GM23248 (cell line): ENCODE data around the gene SCN4A. TPM values are rescaled to one million over a fixed set of nuclear protein-coding genes. Genes with fewer than 3 reads are reported as not detected.

Source experiments
- DNase-seq: peaks from one replicate; pipeline ENCODE4 v3.0.0-alpha.2; 2015
- H2AFZ ChIP-seq: fragments of 200-600 bp; sonication (generic); 2 replicates; pipeline ENCODE4 v1.6.1; 2016; ENCODE audit warnings: antibody characterized with exemption
- H3F3A ChIP-seq: fragments of 200-600 bp; sonication (generic); 2 replicates; pipeline ENCODE4 v1.6.1; 2016; ENCODE audit warnings: mild to moderate bottlenecking, antibody characterized with exemption, mixed run types; ENCODE audit not compliant: insufficient read depth
- H3K27ac ChIP-seq: fragments of 200-600 bp; sonication (generic); 2 replicates; pipeline ENCODE4 v1.5.1; 2016; ENCODE audit warnings: mild to moderate bottlenecking
- H3K27me3 ChIP-seq: fragments of 200-600 bp; sonication (generic); replicated peaks from 2 replicates; pipeline ENCODE4 v1.6.1; 2016; ENCODE audit warnings: mild to moderate bottlenecking; ENCODE audit not compliant: insufficient read depth
- H3K36me3 ChIP-seq: fragments of 200-600 bp; sonication (generic); 2 replicates; pipeline ENCODE4 v1.6.1; 2016; ENCODE audit warnings: low read depth, mild to moderate bottlenecking
- H3K4me1 ChIP-seq: fragments of 200-600 bp; sonication (generic); 2 replicates; pipeline ENCODE4 v1.6.1; 2016; ENCODE audit warnings: mild to moderate bottlenecking; ENCODE audit not compliant: insufficient read depth
- H3K4me2 ChIP-seq: fragments of 200-600 bp; sonication (generic); one replicate; pipeline ENCODE4 v1.6.1; 2016; ENCODE audit warnings: mild to moderate bottlenecking; ENCODE audit not compliant: unreplicated experiment
- H3K4me3 ChIP-seq: fragments of 200-600 bp; sonication (generic); 2 replicates; pipeline ENCODE4 v1.5.1; 2016; ENCODE audit warnings: mild to moderate bottlenecking
- H3K79me2 ChIP-seq: fragments of 200-600 bp; sonication (generic); 2 replicates; pipeline ENCODE4 v1.6.1; 2016; ENCODE audit warnings: mild to moderate bottlenecking; ENCODE audit not compliant: insufficient read depth
- H3K9ac ChIP-seq: fragments of 200-600 bp; sonication (generic); 2 replicates; pipeline ENCODE4 v1.6.1; 2016; ENCODE audit warnings: mild to moderate bottlenecking
- H3K9me2 ChIP-seq: fragments of 200-600 bp; sonication (generic); 2 replicates; pipeline ENCODE4 v1.6.1; 2016; ENCODE audit warnings: mixed run types, mild to moderate bottlenecking, moderate library complexity; ENCODE audit not compliant: insufficient read depth
- H3K9me3 ChIP-seq: fragments of 200-600 bp; sonication (generic); one replicate; pipeline ENCODE4 v1.6.1; 2017; ENCODE audit warnings: low read depth
- H4K20me1 ChIP-seq: fragments of 200-600 bp; sonication (generic); 2 replicates; pipeline ENCODE4 v1.6.0; 2016; ENCODE audit not compliant: insufficient read depth
- EZH2 ChIP-seq: fragments of 200-600 bp; sonication (generic); IDR thresholded peaks from 2 replicates; pipeline ENCODE4 v1.6.1; 2018; ENCODE audit warnings: antibody characterized with exemption, mild to moderate bottlenecking; ENCODE audit not compliant: insufficient read depth, poor library complexity, severe bottlenecking
- EZH2phosphoT487 ChIP-seq: fragments of 200-600 bp; sonication (generic); IDR thresholded peaks from 2 replicates; pipeline ENCODE4 v1.6.1; 2018; ENCODE audit warnings: antibody characterized with exemption, moderate library complexity, mild to moderate bottlenecking, low read depth; ENCODE audit not compliant: insufficient read depth
- WGBS, 2 experiments: methylation state at CpG; one replicate each; pipeline ENCODE4 v1.1.6; 2015 to 2017; ENCODE audit warnings: low lambda C conversion rate in 2 of 2, low coverage in 1 of 2; ENCODE audit errors: missing lambda C conversion rate in 2 of 2; 5-methylcytosine and 5-hydroxymethylcytosine counted together
- in situ Hi-C: fragments of 300-500 bp; cut with MboI; formaldehyde crosslinking; loops from 2 replicates; pipeline ENCODE4 v1.15.0; 2020
- polyA plus RNA-seq: library from polyadenylated mRNA; unstranded; fragments of >200 nt; fragmentation: Nextera tagmentation; extraction: Ambion mirVana; gene quantifications from 2 replicates; pipeline ENCODE4 v1.2.1, GENCODE V29; 2016
- total RNA-seq: library from RNA; depleted of rRNA; stranded (reverse); fragments of >200 nt; shearing (Covaris generic); gene quantifications from 2 replicates; pipeline ENCODE4 v1.2.3, GENCODE V29; 2014

SCN4A gene
- total and polyA plus RNA-seq, 2 experiments from 2014 or later, result not detected

DNA sequence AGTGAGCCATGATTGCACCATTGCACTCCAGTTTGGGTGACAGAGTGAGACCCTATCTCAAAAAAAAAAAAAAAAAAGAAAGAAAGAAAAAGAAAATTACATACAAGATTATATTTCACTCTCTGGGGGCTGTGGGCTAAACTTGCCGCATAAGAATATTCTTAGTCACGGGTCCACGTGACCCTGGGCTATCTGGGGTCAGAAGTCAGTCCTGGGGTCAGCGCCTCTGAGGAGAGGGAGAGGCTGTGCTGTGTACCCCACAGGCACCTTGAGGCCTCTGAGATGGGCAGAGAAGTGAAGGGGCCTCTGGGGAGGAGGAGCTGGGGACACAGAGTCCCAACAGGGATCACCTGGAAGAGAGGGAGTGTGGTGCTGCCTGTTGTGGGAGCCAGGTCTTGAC lies 34.8 kb downstream of the SCN4A start:
- Histone ChIP-seq H3K4me3 (no peak overlapping the region), H3K36me3 (no peaks in the 10 kb centered on the region), H3K27me3 (peaks cover 14% of the 10 kb centered on the region), H4K20me1 (no peaks in the 10 kb centered on the region), H3K4me2 (no peak overlapping the region), H3F3A (no peaks in the 10 kb centered on the region), H3K9me3 (no peaks in the 10 kb centered on the region), H2AFZ (no peak overlapping the region), H3K27ac (no peak overlapping the region), H3K9ac (no peak overlapping the region), H3K9me2 (no peaks in the 10 kb centered on the region), H3K79me2 (no peaks in the 10 kb centered on the region), H3K4me1 (no peaks in the 10 kb centered on the region)
- 87 to 88% methylated on average over 4 of the region's 4 CpGs for WGBS, 2 experiments
- in situ Hi-C loops, result no loop called here
- DNase-seq, result no peak
- TF ChIP-seq EZH2phosphoT487 (no peak), EZH2 (no peak)

DNA sequence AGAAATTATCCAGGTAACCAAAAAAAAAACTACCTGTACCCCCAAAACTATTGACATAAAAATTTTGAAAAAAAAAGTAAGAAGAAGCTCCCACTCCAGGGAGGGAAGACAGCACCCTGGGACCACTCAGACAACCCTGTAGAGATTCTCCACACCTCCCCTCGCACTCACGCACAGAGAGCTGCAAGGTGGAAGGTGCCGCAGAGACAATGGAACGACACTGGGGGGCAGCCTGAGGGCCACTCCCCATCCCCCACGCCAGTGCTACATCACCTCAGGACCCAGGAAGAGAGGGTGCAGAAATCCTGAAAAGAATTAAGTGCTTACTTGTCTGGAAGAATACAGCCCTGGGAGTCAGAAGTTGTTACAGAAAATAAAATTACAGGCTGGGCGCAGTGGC lies 35.4 kb downstream of the SCN4A start:
- no peaks in the 10 kb centered on the region for H4K20me1 ChIP-seq
- WGBS, 2 experiments, result 78 to 84% methylated on average over 6 of the region's 6 CpGs
- H3K79me2 ChIP-seq, result no peaks in the 10 kb centered on the region
- no peak overlapping the region for H3K4me3 ChIP-seq
- H3K9ac ChIP-seq, result no peak overlapping the region
- no peak for DNase-seq
- in situ Hi-C loops, result no loop called here
- H3K9me2 ChIP-seq, result no peaks in the 10 kb centered on the region
- no peak overlapping the region for H3K4me2 ChIP-seq
- no peaks in the 10 kb centered on the region for H3K9me3 ChIP-seq
- TF ChIP-seq EZH2 (no peak), EZH2phosphoT487 (no peak)
- H3K27ac ChIP-seq, result no peak overlapping the region
- H3F3A ChIP-seq, result no peaks in the 10 kb centered on the region
- H3K4me1 ChIP-seq, result no peaks in the 10 kb centered on the region
- no peak overlapping the region for H2AFZ ChIP-seq
- H3K36me3 ChIP-seq, result no peaks in the 10 kb centered on the region
- peaks cover 14% of the 10 kb centered on the region for H3K27me3 ChIP-seq

DNA sequence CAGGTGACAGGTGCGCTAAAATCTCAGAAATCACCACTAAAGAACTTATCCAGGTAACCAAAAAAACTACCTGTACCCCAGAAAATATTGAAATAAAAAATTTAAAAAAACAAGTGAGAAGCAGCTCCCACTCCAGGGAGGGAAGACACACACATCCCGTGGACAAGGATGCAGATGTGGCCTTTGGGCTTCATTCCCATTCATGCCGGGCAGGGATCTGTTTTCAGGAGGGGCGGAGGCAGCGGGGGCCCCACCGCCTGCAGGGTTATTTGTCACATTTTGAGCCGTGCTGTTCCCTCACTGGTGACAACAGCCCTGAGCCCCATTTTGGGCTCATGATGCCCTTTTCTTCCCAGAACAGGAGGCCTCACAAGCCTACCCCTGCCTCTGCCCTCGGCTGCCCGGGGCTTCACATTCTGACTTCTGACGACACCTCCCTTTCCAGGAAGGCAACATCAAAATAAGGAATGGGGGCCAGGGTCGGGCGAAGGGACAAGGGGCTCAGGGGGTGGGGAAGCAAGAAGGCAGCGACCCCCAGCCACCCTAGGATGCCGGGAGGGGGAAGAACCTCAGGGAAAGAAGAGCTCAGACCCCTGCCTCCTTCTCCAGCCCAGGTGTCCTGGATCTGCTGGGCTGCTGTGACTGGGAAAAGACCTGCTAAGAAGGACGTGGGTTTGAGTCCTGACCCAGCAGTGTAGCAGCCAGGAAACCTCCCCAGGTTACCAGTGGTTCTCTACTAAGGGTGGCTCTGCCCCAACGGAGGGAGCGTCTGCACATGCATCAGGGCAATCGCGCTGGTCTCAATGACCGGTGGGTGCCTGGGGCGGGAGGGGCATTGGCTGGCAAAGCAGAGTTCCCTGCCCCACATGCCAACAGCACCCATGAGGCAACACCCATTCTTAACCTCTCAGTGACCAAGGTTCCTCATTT lies 38.3 kb downstream of the SCN4A start:
- no peaks in the 10 kb centered on the region for H3F3A ChIP-seq
- no peaks in the 10 kb centered on the region for H3K36me3 ChIP-seq
- H3K4me2 ChIP-seq, result no peak overlapping the region
- no peaks in the 10 kb centered on the region for H3K4me1 ChIP-seq
- peaks cover 14% of the 10 kb centered on the region for H3K27me3 ChIP-seq
- no peak overlapping the region for H3K4me3 ChIP-seq
- no peak for DNase-seq
- H3K9me2 ChIP-seq, result no peaks in the 10 kb centered on the region
- no peak overlapping the region for H2AFZ ChIP-seq
- no peak overlapping the region for H3K27ac ChIP-seq
- no peaks in the 10 kb centered on the region for H4K20me1 ChIP-seq
- no peak overlapping the region for H3K9ac ChIP-seq
- TF ChIP-seq EZH2, result no peak
- no peak for TF ChIP-seq EZH2phosphoT487
- 46% methylated on average over 19 to 21 of the region's 21 CpGs for WGBS, 2 experiments
- no peaks in the 10 kb centered on the region for H3K9me3 ChIP-seq
- no peaks in the 10 kb centered on the region for H3K79me2 ChIP-seq
- in situ Hi-C loops, result no loop called here

DNA sequence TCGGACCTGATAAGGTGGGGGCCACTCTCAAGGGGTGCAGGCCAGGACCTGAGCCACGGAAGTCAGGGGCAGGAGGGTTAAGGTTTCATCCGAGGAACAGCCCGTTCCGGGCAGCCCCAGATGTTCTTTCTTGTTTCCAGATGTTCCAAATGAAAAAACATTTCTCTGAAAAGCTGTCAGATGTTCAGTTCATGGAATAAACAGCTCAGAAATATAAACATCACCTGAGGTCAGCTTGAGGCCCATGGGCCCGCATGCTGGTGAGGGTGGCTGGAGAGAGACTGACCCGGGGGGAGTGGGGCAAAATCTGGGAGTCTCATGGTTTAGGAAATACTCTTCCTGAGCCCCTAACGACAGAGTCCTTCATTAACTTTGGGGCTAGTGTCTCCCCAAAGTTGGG lies 39.1 kb downstream of the SCN4A start:
- 24 to 28% methylated on average over 8 of the region's 8 CpGs for WGBS, 2 experiments
- no peaks in the 10 kb centered on the region for H3K9me2 ChIP-seq
- no peak overlapping the region for H3K4me2 ChIP-seq
- H3K79me2 ChIP-seq, result no peaks in the 10 kb centered on the region
- H3F3A ChIP-seq, result no peaks in the 10 kb centered on the region
- H3K4me1 ChIP-seq, result no peaks in the 10 kb centered on the region
- H3K9me3 ChIP-seq, result no peaks in the 10 kb centered on the region
- TF ChIP-seq EZH2phosphoT487 (no peak), EZH2 (no peak)
- H2AFZ ChIP-seq, result no peak overlapping the region
- H3K9ac ChIP-seq, result no peak overlapping the region
- H3K27me3 ChIP-seq, result peaks cover 14% of the 10 kb centered on the region
- DNase-seq, result no peak
- no peak overlapping the region for H3K27ac ChIP-seq
- no peaks in the 10 kb centered on the region for H4K20me1 ChIP-seq
- no peaks in the 10 kb centered on the region for H3K36me3 ChIP-seq
- in situ Hi-C loops, result no loop called here
- H3K4me3 ChIP-seq, result no peak overlapping the region
